HG03108 (cell line): Measurements from ENCODE around the gene NFKBIE.

Experiments
- ATAC-seq: cut with Tn5 transposase; IDR thresholded peaks from one replicate; pipeline ENCODE4 v1.9.1; 2021; ENCODE audit warnings: moderate library complexity; ENCODE audit not compliant: unreplicated experiment

The NFKBIE gene

DNA sequence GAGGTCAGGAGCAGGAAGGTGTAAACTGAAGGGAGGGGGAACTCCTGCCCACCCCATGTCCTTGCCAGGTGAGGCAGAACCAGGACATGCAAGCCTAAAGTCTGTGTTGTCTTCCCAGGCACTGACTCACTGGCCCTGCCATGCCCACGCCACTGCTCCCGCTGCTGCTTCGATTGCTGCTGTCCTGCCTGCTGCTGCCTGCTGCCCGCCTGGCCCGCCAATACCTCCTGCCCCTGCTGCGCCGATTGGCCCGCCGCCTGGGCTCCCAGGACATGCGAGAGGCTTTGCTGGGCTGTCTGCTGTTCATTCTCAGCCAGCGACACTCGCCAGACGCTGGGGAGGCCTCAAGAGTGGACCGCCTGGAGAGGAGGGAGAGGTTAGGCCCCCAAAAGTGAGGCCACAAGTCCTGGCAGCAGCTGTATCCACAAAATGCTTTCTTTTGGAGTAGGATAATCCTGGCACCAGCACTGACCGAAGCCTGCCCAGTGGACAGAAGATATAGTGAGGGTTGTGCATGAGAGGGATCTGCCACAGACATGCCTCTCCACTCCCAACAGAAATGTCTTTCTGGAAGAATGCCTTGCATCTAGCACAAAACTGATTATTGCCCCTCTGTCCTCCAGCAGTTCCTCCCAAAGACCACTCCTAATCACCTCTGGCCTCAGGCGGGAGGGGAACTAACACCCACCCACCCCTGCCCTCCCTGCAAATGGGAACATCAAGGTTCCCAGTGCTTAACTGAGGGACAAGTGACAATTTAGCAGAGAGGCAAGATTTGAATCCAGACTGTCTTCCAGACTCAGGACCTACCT, 47.8 kb downstream of the NFKBIE start:
- ATAC-seq: no peak

DNA sequence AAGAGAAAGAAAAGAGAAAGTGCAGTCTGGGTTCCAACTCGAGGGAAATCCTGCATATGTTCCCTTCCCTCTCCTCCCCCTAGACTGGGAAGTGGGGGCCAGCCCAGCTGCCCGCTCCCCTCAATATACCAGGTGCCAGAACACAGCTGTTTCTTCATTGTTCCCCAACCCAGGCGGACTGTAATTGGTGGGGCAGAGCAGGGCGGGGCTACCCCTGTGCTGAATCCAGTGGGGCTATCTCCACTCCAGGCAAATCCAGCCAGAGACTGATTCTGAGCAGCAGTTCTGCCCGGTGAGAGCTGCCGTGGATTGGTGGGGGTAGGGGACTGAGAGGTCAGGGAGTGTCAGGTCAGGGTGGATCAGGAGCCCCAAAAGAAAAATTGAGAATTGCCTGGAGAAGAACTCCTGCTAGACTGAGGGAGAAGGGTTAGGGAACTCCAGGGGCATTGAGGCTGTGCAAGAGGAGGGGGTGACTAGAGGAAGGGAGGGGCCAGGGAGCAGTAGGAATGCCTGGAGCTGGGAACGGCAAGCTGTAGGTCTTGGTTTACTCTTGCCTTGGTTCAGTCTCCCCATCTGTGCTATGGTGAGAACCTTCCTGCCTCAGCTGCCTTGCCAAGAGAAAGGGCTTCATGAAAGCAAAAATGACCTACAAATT, 48.5 kb downstream of the NFKBIE start, which contains the start of gene MYMX:
Gene MYMX, plus strand, starts transcription at position 250 of the 655 bp plus-strand sequence. CDS start 546 bp downstream, outside the sequence.
- no peak for ATAC-seq

DNA sequence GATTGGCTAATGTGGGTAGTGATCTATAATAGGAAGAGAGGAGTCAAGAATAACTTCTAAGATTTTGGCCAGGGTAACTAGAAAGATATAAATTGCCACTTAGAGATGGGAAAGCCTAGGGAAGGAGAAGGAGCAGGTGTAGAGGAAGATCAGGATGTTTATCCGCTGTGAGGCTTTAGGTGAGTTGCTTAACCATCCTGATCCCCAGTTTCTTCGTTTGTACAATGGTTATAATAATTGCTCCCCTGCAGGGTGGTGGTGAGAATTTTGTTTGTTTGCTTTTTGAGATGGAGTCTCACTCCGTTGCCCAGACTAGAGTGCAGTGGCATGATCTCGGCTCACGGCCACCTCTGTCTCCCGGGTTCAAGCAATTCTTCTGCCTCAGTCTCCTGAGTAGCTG, 51.0 kb downstream of the NFKBIE start:
- no peak for ATAC-seq

DNA sequence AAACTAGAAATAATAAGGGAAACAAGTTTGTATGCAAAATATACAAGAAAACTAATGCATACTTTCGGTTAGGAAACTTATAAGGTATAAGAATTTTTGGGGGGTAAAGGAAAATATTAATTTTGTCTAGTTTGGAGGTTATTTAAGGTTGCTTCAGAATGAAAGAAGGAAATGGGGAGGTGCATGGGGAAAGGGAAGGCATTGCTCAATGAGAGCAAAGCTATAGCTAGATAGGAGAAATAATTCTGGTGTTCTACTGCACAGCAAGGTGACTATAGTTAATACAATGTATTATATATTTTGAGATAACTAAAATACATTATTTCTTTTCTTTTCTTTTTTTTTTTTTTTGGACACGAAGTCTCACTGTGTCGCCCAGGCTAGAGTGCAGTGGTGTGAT, 54.1 kb downstream of the NFKBIE start:
- ATAC-seq: no peak
